ENCODE measurements around the gene CCDC3. TPM values are rescaled to one million over a fixed set of nuclear protein-coding genes. Genes with fewer than 3 reads are reported as not detected.

Gene CCDC3
- total RNA-seq, 1 donor from 2014 or later = 12.8 TPM

- H3K27me3 ChIP-seq = no peaks in the 10 kb centered on the region
- H3K36me3 ChIP-seq = no peaks in the 10 kb centered on the region
- intact Hi-C loops (cut with DNase I) = no loop called here
- H3K27ac ChIP-seq = no peak overlapping the region
- no peak overlapping the region for H3K4me3 ChIP-seq
- peak in 1 of 2 donors; percentile 22 for DNase-seq (ENCODE audit: extremely low spot score in 2 of 2)
- TF ChIP-seq POLR2AphosphoS5 (IDR thresholded peaks at IDR 0.05; ENCODE audit: insufficient read depth in 1 of 2, low read depth in 1 of 2) (no peak), POLR2A (IDR thresholded peaks at IDR 0.05) (no peak), CTCF (IDR thresholded peaks at IDR 0.05) (no peak)
- no peaks in the 10 kb centered on the region for H3K4me1 ChIP-seq
- H3K9me3 ChIP-seq = no peaks in the 10 kb centered on the region
Measured at GRCh38 chr10:12940791-12941190, 60.7 kb downstream of the CCDC3 start.

GRCh38 chr10:12938271-12938670 lies 63.2 kb downstream of the CCDC3 start:
- DNase-seq (ENCODE audit: extremely low spot score in 2 of 2) = peak in 1 of 2 donors; percentile 37
- Histone ChIP-seq H3K4me1 (no peaks in the 10 kb centered on the region), H3K4me3 (no peak overlapping the region), H3K36me3 (no peaks in the 10 kb centered on the region), H3K27me3 (no peaks in the 10 kb centered on the region), H3K9me3 (no peaks in the 10 kb centered on the region), H3K27ac (no peak overlapping the region)
- intact Hi-C loops (cut with DNase I) = no loop called here
- no peak for TF ChIP-seq POLR2AphosphoS5 (IDR thresholded peaks at IDR 0.05; ENCODE audit: insufficient read depth in 1 of 2, low read depth in 1 of 2)
- TF ChIP-seq CTCF (IDR thresholded peaks at IDR 0.05) = no peak
- TF ChIP-seq POLR2A (IDR thresholded peaks at IDR 0.05) = no peak

GRCh38 chr10:12937527-12937926 lies 64.0 kb downstream of the CCDC3 start:
- Histone ChIP-seq H3K27ac (no peak overlapping the region), H3K4me1 (no peaks in the 10 kb centered on the region), H3K27me3 (no peaks in the 10 kb centered on the region), H3K4me3 (no peak overlapping the region), H3K9me3 (no peaks in the 10 kb centered on the region), H3K36me3 (no peaks in the 10 kb centered on the region)
- TF ChIP-seq CTCF (IDR thresholded peaks at IDR 0.05) = no peak
- TF ChIP-seq POLR2A (IDR thresholded peaks at IDR 0.05) = no peak
- no peak for TF ChIP-seq POLR2AphosphoS5 (IDR thresholded peaks at IDR 0.05; ENCODE audit: insufficient read depth in 1 of 2, low read depth in 1 of 2)
- peak in 1 of 2 donors; percentile 29 for DNase-seq (ENCODE audit: extremely low spot score in 2 of 2)
- intact Hi-C loops (cut with DNase I) = no loop called here

- H3K27ac ChIP-seq = no peak overlapping the region
- peak in 1 of 2 donors; percentile 40 for DNase-seq (ENCODE audit: extremely low spot score in 2 of 2)
- peak in 1 of 2 donors; percentile 13 for TF ChIP-seq POLR2AphosphoS5 (IDR thresholded peaks at IDR 0.05; ENCODE audit: insufficient read depth in 1 of 2, low read depth in 1 of 2)
- no peak for TF ChIP-seq CTCF (IDR thresholded peaks at IDR 0.05)
- no peaks in the 10 kb centered on the region for H3K27me3 ChIP-seq
- H3K36me3 ChIP-seq = no peaks in the 10 kb centered on the region
- no peaks in the 10 kb centered on the region for H3K9me3 ChIP-seq
- intact Hi-C loops (cut with DNase I) = no loop called here
- no peak overlapping the region for H3K4me3 ChIP-seq
- H3K4me1 ChIP-seq = no peaks in the 10 kb centered on the region
Measured at GRCh38 chr10:12934777-12935176, 66.7 kb downstream of the CCDC3 start.

- Histone ChIP-seq H3K4me1 (no peaks in the 10 kb centered on the region), H3K36me3 (no peaks in the 10 kb centered on the region), H3K9me3 (no peaks in the 10 kb centered on the region), H3K27ac (no peak overlapping the region), H3K27me3 (no peaks in the 10 kb centered on the region), H3K4me3 (no peak overlapping the region)
- DNase-seq (ENCODE audit: extremely low spot score in 2 of 2) = peak in 1 of 2 donors; percentile 65
- intact Hi-C loops (cut with DNase I) = no loop called here
- TF ChIP-seq POLR2AphosphoS5 (IDR thresholded peaks at IDR 0.05; ENCODE audit: insufficient read depth in 1 of 2, low read depth in 1 of 2) = no peak
- TF ChIP-seq CTCF (IDR thresholded peaks at IDR 0.05) = no peak
- no peak for TF ChIP-seq POLR2A (IDR thresholded peaks at IDR 0.05)
Measured at GRCh38 chr10:12929381-12929780, 72.1 kb downstream of the CCDC3 start.
